Immature natural killer cell (primary cell): ENCODE results near the gene MAMDC4. TPM values are rescaled to one million over a fixed set of nuclear protein-coding genes. Genes with fewer than 3 reads are reported as not detected.
"Not testable (repeated sequence)": the region's sequence is repeated elsewhere in the genome, so short reads cannot be mapped to it uniquely, and the experiment has no call there.

Experiments
- DNase-seq, 3 donors: peaks; one replicate each; pipeline ENCODE4 v3.0.0; 2022; ENCODE audit warnings: mixed read lengths in 1 of 3
- H3K27ac Mint-ChIP-seq, 6 donors: one replicate each; pipeline ENCODE4 v1.8.0; 2020; ENCODE audit warnings: mixed read lengths in 6 of 6, mild to moderate bottlenecking in 5 of 6, inconsistent platforms in 4 of 6, moderate library complexity in 3 of 6
- H3K27me3 Mint-ChIP-seq, 3 donors: one replicate each; pipeline ENCODE4 v1.8.0; 2020 to 2021; ENCODE audit warnings: low read depth in 3 of 3, mild to moderate bottlenecking in 3 of 3, mixed read lengths in 3 of 3, moderate library complexity in 3 of 3, inconsistent platforms in 1 of 3
- H3K36me3 Mint-ChIP-seq, 3 donors: one replicate each; pipeline ENCODE4 v1.8.0; 2020; ENCODE audit warnings: mixed read lengths in 3 of 3, inconsistent platforms in 2 of 3, mild to moderate bottlenecking in 2 of 3
- H3K4me1 Mint-ChIP-seq, 2 donors: one replicate each; pipeline ENCODE4 v1.8.0; 2020; ENCODE audit warnings: inconsistent platforms in 2 of 2, mild to moderate bottlenecking in 2 of 2, mixed read lengths in 2 of 2, moderate library complexity in 1 of 2
- H3K4me3 Mint-ChIP-seq, 5 donors: one replicate each; pipeline ENCODE4 v1.8.0; 2020; ENCODE audit warnings: mild to moderate bottlenecking in 5 of 5, mixed read lengths in 5 of 5, inconsistent platforms in 3 of 5, moderate library complexity in 3 of 5
- H3K9me3 Mint-ChIP-seq, 6 donors: one replicate each; pipeline ENCODE4 v1.8.0; 2020; ENCODE audit warnings: mild to moderate bottlenecking in 6 of 6, mixed read lengths in 6 of 6, inconsistent platforms in 4 of 6, moderate library complexity in 3 of 6
- polyA plus RNA-seq, 3 donors: library from polyadenylated mRNA; unstranded; fragments of 300-500 nt; fragmentation: Illumina TruSeq; gene quantifications; one replicate each; pipeline ENCODE4 v1.2.3, GENCODE V29; 2021

Gene MAMDC4
- polyA plus RNA-seq, result under 1 TPM in 1 of 3 donors, not detected in 2; 0.19 TPM

DNA sequence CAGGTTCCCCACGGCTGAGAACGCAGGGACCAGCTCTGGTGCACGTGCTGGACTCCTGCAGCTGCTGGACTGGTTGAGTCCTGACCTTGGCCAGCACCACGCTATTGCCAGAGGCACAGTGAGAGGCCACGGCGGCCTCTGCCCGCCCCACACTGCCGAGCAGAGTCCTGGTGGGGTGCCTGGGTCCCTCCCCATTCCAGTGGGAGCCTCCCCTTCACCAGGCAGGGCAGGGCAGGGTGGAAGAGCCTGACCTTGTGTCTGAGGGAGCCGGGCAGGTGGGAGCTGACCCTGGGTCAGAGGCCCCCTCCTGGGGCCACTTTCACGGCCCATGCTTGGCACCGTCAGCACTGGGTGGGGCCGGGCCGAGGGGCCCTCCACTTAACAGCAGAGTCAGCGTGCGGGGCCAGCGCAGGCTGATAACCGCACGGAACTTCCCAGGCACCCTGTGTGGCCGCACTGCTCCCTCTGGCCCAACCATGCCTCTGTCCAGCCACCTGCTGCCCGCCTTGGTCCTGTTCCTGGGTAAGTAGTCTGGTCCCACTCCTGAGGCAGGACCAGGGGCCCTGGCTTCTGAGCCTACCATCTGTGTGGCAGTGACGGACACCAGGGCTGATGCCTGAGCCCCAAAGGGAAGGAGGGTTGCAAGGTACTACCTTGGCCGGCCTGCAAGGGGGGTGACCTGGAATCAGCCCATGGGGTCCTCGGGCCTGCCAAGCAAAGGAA lies at the start of gene MAMDC4:
Gene MAMDC4, plus strand, starts transcription at position 406 of the 723 bp plus-strand sequence. Its CDS starts 71 bp downstream, at position 477.
- Mint-ChIP-seq H3K4me1 (peaks cover 7 to 12% of the 10 kb centered on the region in 2 donors), H3K27ac (peak within 1 kb of the TSS in 1 of 6 donors; percentile 60), H3K9me3 (no peaks in the 10 kb centered on the region), H3K4me3 (no peak within 1 kb of the TSS), H3K27me3 (peaks cover 13 to 24% (median 21%) of the 10 kb centered on the region in 3 donors), H3K36me3 (peaks cover 0 to 3% (median 0%) of the 10 kb centered on the region in 3 donors)
- no peak for DNase-seq

- Mint-ChIP-seq H3K4me1 (peaks cover 20 to 26% of the 10 kb centered on the region in 2 donors), H3K27me3 (peaks cover 13 to 16% (median 16%) of the 10 kb centered on the region in 3 donors)
- not testable (repeated sequence) for H3K9me3 Mint-ChIP-seq, DNase-seq, H3K27ac Mint-ChIP-seq, H3K4me3 Mint-ChIP-seq, H3K36me3 Mint-ChIP-seq
Observed at GRCh38 chr9:136803009-136803550, 49.1 kb upstream of the MAMDC4 start.

DNA sequence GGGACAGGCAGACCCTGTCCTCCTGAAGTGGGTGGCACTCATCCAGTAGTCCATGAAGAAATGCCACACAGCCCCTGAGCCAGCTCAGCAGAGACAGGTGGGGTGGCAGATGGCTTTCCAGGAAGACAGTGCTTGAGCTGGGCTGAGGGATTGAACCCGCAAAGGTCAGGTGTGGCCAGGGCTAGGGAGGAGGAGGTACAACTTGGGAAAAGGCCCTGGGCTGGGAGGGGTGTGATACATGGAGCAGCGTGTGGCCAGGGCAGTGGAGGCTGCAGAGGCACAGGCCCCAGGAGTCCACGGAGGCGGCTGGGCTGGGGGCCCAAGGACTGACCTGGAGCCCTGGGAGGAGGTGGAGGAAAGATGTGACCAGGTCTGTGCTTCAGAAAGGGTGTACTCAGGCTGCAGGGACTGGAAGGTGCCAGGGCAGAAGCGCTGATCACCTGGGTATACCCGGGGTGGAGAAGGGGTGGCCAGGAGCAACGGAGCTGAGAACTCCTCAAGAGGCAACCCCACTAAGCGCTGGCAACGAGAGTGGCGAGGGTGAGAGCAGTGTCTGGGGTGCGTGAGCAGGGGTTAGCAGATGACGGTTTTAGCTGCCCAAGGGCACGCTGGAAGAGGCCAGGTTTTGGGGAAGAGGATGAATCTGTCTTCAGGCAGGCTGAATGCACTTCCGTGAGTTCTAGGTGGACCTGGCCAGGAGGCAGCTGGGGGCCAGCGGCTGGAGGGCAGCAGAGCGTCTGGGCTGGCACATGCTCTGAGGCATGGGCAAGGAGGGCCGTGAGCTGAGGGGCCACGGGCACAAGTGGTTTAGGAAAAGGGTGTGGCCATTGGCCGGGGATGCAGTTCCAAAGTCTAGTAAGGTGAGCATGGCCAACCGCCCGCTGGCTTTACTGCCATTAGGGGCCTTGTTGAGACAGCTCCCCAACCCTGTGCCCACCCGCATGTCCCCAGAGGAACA lies 48.3 kb upstream of the MAMDC4 start:
- no peaks in the 10 kb centered on the region for H3K36me3 Mint-ChIP-seq
- no peaks in the 10 kb centered on the region for H3K9me3 Mint-ChIP-seq
- no peak for DNase-seq
- no peak overlapping the region for H3K27ac Mint-ChIP-seq
- H3K4me3 Mint-ChIP-seq, result peak overlapping the region in 1 of 5 donors; percentile 6
- H3K4me1 Mint-ChIP-seq, result peaks cover 22 to 29% of the 10 kb centered on the region in 2 donors
- peaks cover 13 to 19% (median 18%) of the 10 kb centered on the region in 3 donors for H3K27me3 Mint-ChIP-seq

GRCh38 chr9:136804509-136805206 lies 47.5 kb upstream of the MAMDC4 start:
- Mint-ChIP-seq H3K36me3 (no peaks in the 10 kb centered on the region), H3K4me3 (no peak overlapping the region), H3K27ac (no peak overlapping the region), H3K4me1 (peaks cover 29 to 37% of the 10 kb centered on the region in 2 donors), H3K9me3 (no peaks in the 10 kb centered on the region), H3K27me3 (peaks cover 15 to 22% (median 19%) of the 10 kb centered on the region in 3 donors)
- DNase-seq, result no peak

DNA sequence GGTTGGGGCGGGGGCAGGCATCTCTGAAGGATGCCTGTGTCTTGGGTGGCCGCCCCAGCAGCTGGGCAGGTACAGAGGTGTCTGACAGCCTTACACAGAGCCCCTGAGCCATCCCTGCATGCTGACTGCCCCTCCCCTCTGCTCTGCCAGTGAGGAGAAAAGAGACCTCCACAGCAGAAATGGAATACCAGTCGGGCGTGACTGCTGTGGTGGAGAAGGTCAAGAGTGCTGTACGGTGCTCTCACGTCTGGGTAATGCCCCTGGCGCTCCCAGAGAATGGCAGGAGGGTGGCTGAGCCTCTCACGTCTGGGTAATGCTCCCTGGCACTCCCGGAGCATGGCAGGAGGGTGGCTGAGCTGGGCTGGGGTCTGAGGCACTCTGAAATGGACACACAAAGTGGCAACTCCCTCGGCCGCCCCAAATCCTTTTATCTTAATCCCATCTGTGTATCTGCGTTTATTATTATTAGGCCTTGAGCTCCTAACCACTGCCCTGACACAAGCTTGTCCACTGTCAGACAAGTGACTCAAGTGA lies 46.9 kb upstream of the MAMDC4 start:
- H3K4me3 Mint-ChIP-seq, result peak overlapping the region in 3 of 5 donors; percentile 25 to 38 (median 29)
- H3K27me3 Mint-ChIP-seq, result peaks cover 14 to 20% (median 19%) of the 10 kb centered on the region in 3 donors
- H3K27ac Mint-ChIP-seq, result no peak overlapping the region
- no peaks in the 10 kb centered on the region for H3K9me3 Mint-ChIP-seq
- peaks cover 33 to 39% of the 10 kb centered on the region in 2 donors for H3K4me1 Mint-ChIP-seq
- DNase-seq, result no peak
- no peaks in the 10 kb centered on the region for H3K36me3 Mint-ChIP-seq

GRCh38 chr9:136806067-136806466 lies 46.1 kb upstream of the MAMDC4 start:
- no peak for DNase-seq
- peaks cover 12 to 16% (median 14%) of the 10 kb centered on the region in 3 donors for H3K27me3 Mint-ChIP-seq
- peak overlapping the region in 4 of 5 donors; percentile 86 to 93 (median 90) for H3K4me3 Mint-ChIP-seq
- no peaks in the 10 kb centered on the region for H3K9me3 Mint-ChIP-seq
- H3K36me3 Mint-ChIP-seq, result peaks cover 0 to 3% (median 0%) of the 10 kb centered on the region in 3 donors
- H3K27ac Mint-ChIP-seq, result peak overlapping the region in 2 of 6 donors; percentile 93 to 97
- peaks cover 29 to 35% of the 10 kb centered on the region in 2 donors for H3K4me1 Mint-ChIP-seq

- H3K27ac Mint-ChIP-seq, result peak overlapping the region in 4 of 6 donors; percentile 82 to 97 (median 95)
- peaks cover 0 to 3% (median 0%) of the 10 kb centered on the region in 3 donors for H3K36me3 Mint-ChIP-seq
- H3K27me3 Mint-ChIP-seq, result peaks cover 11 to 16% (median 12%) of the 10 kb centered on the region in 3 donors
Observed at GRCh38 chr9:136806631-136807201, 45.4 kb upstream of the MAMDC4 start.

DNA sequence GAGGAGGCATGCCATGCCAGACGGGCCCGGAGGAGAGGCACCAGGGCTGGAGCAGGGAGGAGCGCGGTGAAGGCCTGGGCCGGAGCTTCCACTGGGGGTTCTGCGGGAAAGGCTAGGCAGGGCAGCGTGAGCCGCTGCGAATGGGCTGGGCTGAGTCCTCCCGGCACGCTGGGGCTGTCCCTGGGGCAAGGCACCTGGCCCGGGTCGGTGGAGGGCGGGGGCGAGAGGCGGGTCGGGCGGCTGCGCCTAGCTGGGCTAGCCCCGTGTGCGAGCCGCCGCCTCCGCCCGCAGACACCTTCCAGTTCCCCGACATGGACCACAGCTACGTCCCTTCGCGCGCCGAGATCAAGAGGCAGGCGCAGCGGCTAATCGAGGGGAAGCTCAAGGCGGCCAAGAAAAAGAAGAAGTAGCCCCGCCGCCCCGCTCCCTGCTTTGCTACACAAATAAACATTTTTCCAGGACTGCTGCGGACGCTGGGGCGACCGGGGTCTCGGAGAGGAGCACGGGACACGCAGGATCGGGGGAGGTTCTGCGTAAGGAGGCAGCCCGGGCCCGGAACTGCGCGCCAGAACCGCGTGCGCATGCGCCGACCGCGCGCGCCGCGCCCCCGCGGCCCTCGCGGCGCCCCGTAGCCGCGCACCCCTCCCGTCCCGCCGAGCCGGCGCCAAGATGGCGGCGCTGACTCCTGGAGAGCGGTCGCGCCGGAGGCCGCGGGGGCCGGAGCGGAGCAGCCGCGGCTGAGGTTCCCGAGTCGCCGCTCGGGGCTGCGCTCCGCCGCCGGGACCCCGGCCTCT lies 44.7 kb upstream of the MAMDC4 start, which contains the start of gene RABL6:
Gene RABL6, plus strand, starts transcription at position 668 of the 794 bp plus-strand sequence. CDS start 249 bp downstream, outside the sequence.
- peak within 1 kb of the TSS; percentile 82 to 97 (median 92) for H3K27ac Mint-ChIP-seq
- DNase-seq, result peak; percentile 87 to 89 (median 89)
- peak within 1 kb of the TSS; percentile 87 to 95 (median 91) for H3K4me3 Mint-ChIP-seq
- peaks cover 0 to 3% (median 0%) of the 10 kb centered on the region in 3 donors for H3K36me3 Mint-ChIP-seq
- H3K27me3 Mint-ChIP-seq, result peaks cover 8 to 14% (median 9%) of the 10 kb centered on the region in 3 donors
- H3K9me3 Mint-ChIP-seq, result no peaks in the 10 kb centered on the region
- peaks cover 31 to 38% of the 10 kb centered on the region in 2 donors for H3K4me1 Mint-ChIP-seq

More at GRCh38 chr9:136806631-136807201, 45.4 kb upstream of the MAMDC4 start:
- no peaks in the 10 kb centered on the region for H3K9me3 Mint-ChIP-seq
- DNase-seq, result no peak
- peak overlapping the region; percentile 86 to 95 (median 91) for H3K4me3 Mint-ChIP-seq
- H3K4me1 Mint-ChIP-seq, result peaks cover 26 to 35% of the 10 kb centered on the region in 2 donors

DNA sequence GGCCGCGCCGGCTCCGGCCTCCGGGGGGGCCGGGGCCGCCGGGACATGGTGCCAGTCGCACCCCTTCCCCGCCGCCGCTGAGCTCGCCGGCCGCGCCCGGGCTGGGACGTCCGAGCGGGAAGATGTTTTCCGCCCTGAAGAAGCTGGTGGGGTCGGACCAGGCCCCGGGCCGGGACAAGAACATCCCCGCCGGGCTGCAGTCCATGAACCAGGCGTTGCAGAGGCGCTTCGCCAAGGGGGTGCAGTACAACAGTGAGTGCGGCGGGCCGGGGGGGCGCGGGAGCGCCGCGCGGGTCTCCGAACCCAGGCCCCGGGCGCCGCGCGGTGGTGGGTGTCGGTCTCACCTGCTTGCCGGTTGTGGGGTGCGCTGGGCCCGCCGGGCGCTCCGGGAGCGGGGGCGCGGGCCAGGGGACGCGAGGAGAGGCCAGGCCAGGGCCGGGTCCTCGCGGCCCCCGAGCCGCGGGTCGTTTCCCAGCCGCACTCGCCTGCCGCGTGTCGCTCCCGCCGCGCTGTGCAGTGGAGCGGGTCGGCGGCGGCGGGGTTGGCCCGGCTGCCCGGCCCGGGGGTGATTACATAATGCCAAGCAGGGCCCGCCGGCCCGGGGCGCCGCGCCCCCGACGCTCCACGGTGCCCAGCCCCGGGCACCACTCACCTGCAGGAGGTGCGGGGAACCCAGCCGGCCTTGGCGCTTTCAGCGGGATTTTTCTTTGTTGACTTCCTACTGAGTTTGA lies 43.9 kb upstream of the MAMDC4 start:
- no peak for DNase-seq
- Mint-ChIP-seq H3K4me1 (peaks cover 37 to 45% of the 10 kb centered on the region in 2 donors), H3K4me3 (peak overlapping the region; percentile 83 to 87 (median 84))

DNA sequence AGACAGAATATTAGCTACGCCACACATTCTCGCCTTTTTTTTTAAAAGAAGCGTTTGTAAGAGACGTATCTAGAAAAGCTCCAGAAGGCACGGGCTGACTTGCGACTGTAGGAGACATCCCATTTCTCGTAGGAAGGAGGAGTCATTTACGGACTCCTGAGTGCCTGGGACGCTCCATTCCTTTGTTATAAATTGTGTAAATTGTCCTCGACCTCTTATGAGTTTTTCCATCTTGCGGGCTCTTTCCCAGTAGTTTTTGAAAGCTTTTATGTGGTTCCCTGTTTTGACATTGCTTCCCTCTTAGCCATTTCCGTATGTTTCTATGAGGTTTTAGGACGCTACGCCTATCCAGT lies 43.4 kb upstream of the MAMDC4 start:
- Mint-ChIP-seq H3K27me3 (peaks cover 7 to 14% (median 9%) of the 10 kb centered on the region in 3 donors), H3K9me3 (no peaks in the 10 kb centered on the region), H3K4me3 (peak overlapping the region; percentile 83 to 87 (median 84)), H3K4me1 (peaks cover 39 to 48% of the 10 kb centered on the region in 2 donors), H3K27ac (peak overlapping the region; percentile 30 to 77 (median 62)), H3K36me3 (peaks cover 0 to 3% (median 0%) of the 10 kb centered on the region in 3 donors)
- no peak for DNase-seq

More for the DNA sequence above, 43.9 kb upstream of the MAMDC4 start:
- H3K27me3 Mint-ChIP-seq, result peaks cover 8 to 14% (median 9%) of the 10 kb centered on the region in 3 donors
- H3K36me3 Mint-ChIP-seq, result peaks cover 0 to 3% (median 0%) of the 10 kb centered on the region in 3 donors
- H3K27ac Mint-ChIP-seq, result peak overlapping the region in 5 of 6 donors; percentile 30 to 77 (median 68)
- no peaks in the 10 kb centered on the region for H3K9me3 Mint-ChIP-seq
